ENCODE results near the gene SLC27A4. TPM values are rescaled to one million over a fixed set of nuclear protein-coding genes. Genes with fewer than 3 reads are reported as not detected.
A peak's percentile ranks its signal among the peaks of the same experiment; 100 is the strongest.

Gene SLC27A4
- total RNA-seq, 2 experiments from 2014 or later: 10.5 to 11.2 TPM

GRCh38 chr9:128296340-128297220, 43.7 kb upstream of the SLC27A4 start:
- Mint-ChIP-seq H3K27me3 (no peaks in the 10 kb centered on the region), H3K36me3 (ENCODE audit: low read depth) (no peaks in the 10 kb centered on the region), H3K4me1 (ENCODE audit: low read depth) (peaks cover 4% of the 10 kb centered on the region), H3K4me3 (no peak overlapping the region), H3K27ac (no peak overlapping the region), H3K9me3 (no peaks in the 10 kb centered on the region)
- TF ChIP-seq, protein P1, sequence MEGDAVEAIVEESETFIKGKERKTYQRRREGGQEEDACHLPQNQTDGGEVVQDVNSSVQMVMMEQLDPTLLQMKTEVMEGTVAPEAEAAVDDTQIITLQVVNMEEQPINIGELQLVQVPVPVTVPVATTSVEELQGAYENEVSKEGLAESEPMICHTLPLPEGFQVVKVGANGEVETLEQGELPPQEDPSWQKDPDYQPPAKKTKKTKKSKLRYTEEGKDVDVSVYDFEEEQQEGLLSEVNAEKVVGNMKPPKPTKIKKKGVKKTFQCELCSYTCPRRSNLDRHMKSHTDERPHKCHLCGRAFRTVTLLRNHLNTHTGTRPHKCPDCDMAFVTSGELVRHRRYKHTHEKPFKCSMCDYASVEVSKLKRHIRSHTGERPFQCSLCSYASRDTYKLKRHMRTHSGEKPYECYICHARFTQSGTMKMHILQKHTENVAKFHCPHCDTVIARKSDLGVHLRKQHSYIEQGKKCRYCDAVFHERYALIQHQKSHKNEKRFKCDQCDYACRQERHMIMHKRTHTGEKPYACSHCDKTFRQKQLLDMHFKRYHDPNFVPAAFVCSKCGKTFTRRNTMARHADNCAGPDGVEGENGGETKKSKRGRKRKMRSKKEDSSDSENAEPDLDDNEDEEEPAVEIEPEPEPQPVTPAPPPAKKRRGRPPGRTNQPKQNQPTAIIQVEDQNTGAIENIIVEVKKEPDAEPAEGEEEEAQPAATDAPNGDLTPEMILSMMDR (IDR thresholded peaks at IDR 0.05): no peak
- ChIA-PET POLR2A (no interaction called here), CTCF (interaction anchor here (0.9 to 3.5 kb wide), 16 partner anchors 9 to 142 kb away, joined by 3 to 21 read pairs (median 5); partner anchors contain the start of genes GOLGA2, SLC27A4, SWI5 and TRUB2)
- DNase-seq (no peak), ATAC-seq (no peak)
- intact Hi-C loops (cut with micrococcal nuclease): no loop called here

- Mint-ChIP-seq H3K4me1 (ENCODE audit: low read depth) (peaks cover 4% of the 10 kb centered on the region), H3K27me3 (no peaks in the 10 kb centered on the region), H3K4me3 (no peak overlapping the region), H3K9me3 (no peaks in the 10 kb centered on the region), H3K36me3 (ENCODE audit: low read depth) (no peaks in the 10 kb centered on the region), H3K27ac (no peak overlapping the region)
- ATAC-seq (no peak), DNase-seq (no peak)
- CTCF ChIA-PET: interaction anchor here (1.4 to 3.5 kb wide), 8 partner anchors 8 to 122 kb away, joined by 3 to 21 read pairs (median 10); no protein-coding TSS in a partner anchor
- POLR2A ChIA-PET: no interaction called here
- TF ChIP-seq, protein P1 (IDR thresholded peaks at IDR 0.05): no peak
- intact Hi-C loops (cut with micrococcal nuclease): no loop called here
These were observed 43.0 kb upstream of the SLC27A4 start for GRCh38 chr9:128297221-128297773.

- H3K27me3 Mint-ChIP-seq: no peaks in the 10 kb centered on the region
- DNase-seq (no peak), ATAC-seq (no peak)
- H3K4me3 Mint-ChIP-seq: no peak overlapping the region
- intact Hi-C loops (cut with micrococcal nuclease): no loop called here
- H3K4me1 Mint-ChIP-seq (ENCODE audit: low read depth): peaks cover 4% of the 10 kb centered on the region
- no peaks in the 10 kb centered on the region for H3K9me3 Mint-ChIP-seq
- ChIA-PET CTCF (interaction anchor here (0.7 to 1.9 kb wide), 4 partner anchors 12 to 63 kb away, joined by 3 to 7 read pairs (median 4); no protein-coding TSS in a partner anchor), POLR2A (no interaction called here)
- no peak overlapping the region for H3K27ac Mint-ChIP-seq
- no peaks in the 10 kb centered on the region for H3K36me3 Mint-ChIP-seq (ENCODE audit: low read depth)
- TF ChIP-seq, protein P1 (IDR thresholded peaks at IDR 0.05): no peak
These were observed 41.5 kb upstream of the SLC27A4 start for GRCh38 chr9:128298535-128299482.

DNA sequence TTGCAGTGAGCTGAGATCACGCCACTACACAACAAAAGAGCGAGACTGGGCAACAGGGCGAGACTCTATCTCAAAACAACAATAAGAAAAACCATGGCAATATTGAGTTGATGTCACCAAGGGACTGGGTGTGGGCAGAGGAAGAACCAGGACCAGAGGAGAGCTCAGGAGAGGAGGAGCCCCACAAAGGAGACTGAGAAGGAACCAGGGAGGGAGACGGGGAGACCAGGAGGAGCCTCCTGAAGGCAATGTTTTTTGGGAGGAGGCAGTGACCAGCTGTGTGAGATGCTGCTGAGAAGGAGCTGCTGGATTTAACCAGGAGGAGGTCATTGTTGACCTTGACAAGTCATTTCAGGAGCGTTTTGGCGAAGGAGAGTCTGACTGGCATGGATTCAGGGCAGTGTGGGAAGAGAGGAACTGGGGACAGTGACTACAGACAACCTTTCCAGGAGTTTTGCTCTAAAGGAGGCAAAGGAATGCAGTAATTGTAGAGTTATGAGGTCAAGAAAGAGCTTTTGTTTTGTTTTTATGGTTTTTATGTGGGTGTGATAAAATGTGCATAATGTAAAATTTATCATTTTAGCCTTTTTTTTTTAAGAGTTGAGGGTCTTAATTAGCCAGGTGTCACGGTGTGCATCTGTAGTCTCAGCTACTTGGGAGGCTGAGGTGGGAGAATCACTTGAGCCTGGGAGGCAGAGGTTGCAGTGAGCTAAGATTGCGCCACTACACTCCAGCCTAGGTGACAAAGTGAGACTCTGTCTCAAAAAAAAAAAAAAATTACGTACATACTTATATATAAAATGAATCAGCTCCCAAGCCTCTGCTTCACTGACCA, 36.0 kb upstream of the SLC27A4 start:
- H3K27ac Mint-ChIP-seq: peak overlapping the region; percentile 50
- CTCF ChIA-PET: interaction anchor here (1.7 to 3.1 kb wide), 2 partner anchors 8 to 37 kb away, joined by 6 to 14 read pairs; no protein-coding TSS in a partner anchor
- intact Hi-C loops (cut with micrococcal nuclease): no loop called here
- POLR2A ChIA-PET: interaction anchor here (0.8 to 1.0 kb wide), 2 partner anchors 114 to 380 kb away, joined by 3 read pairs; no protein-coding TSS in a partner anchor
- TF ChIP-seq, protein P1 (IDR thresholded peaks at IDR 0.05): no peak
- no peak for DNase-seq
- H3K27me3 Mint-ChIP-seq: no peaks in the 10 kb centered on the region
- H3K36me3 Mint-ChIP-seq (ENCODE audit: low read depth): peaks cover 4% of the 10 kb centered on the region
- H3K4me3 Mint-ChIP-seq: no peak overlapping the region
- H3K4me1 Mint-ChIP-seq (ENCODE audit: low read depth): no peaks in the 10 kb centered on the region
- H3K9me3 Mint-ChIP-seq: no peaks in the 10 kb centered on the region
- ATAC-seq: no peak

Measured in activated CD8-positive, alpha-beta T cell treated with anti-CD3 and anti-CD28 coated beads for 36 hours (primary cell).